ENCODE measurements around the gene CELF1.

Gene CELF1

GRCh38 chr11:47509077-47509536 is 43.8 kb downstream of the CELF1 start:
- no peak for DNase-seq (ENCODE audit: low read depth in 2 of 2)

GRCh38 chr11:47508240-47508957 is 44.5 kb downstream of the CELF1 start:
- DNase-seq (ENCODE audit: low read depth in 2 of 2) = no peak

- DNase-seq (ENCODE audit: low read depth in 2 of 2) = no peak
Measured at GRCh38 chr11:47507563-47508239, 45.2 kb downstream of the CELF1 start.

- no peak for DNase-seq (ENCODE audit: low read depth in 2 of 2)
Measured at GRCh38 chr11:47506795-47507562, 46.0 kb downstream of the CELF1 start.

- no peak for DNase-seq (ENCODE audit: low read depth in 2 of 2)
Measured at GRCh38 chr11:47506373-47506772, 46.6 kb downstream of the CELF1 start.

- no peak for DNase-seq (ENCODE audit: low read depth in 2 of 2)
Measured at GRCh38 chr11:47504910-47505309, 48.0 kb downstream of the CELF1 start.

- no peak for DNase-seq (ENCODE audit: low read depth in 2 of 2)
Measured at GRCh38 chr11:47503227-47503626, 49.7 kb downstream of the CELF1 start.

- no peak for DNase-seq (ENCODE audit: low read depth in 2 of 2)
Measured at GRCh38 chr11:47502767-47503166, 50.2 kb downstream of the CELF1 start.

GRCh38 chr11:47501101-47501500 is 51.8 kb downstream of the CELF1 start:
- no peak for DNase-seq (ENCODE audit: low read depth in 2 of 2)

GRCh38 chr11:47500121-47500520 is 52.8 kb downstream of the CELF1 start:
- no peak for DNase-seq (ENCODE audit: low read depth in 2 of 2)

GRCh38 chr11:47499614-47500013 is 53.3 kb downstream of the CELF1 start:
- no peak for DNase-seq (ENCODE audit: low read depth in 2 of 2)

GRCh38 chr11:47499161-47499560 is 53.8 kb downstream of the CELF1 start:
- DNase-seq (ENCODE audit: low read depth in 2 of 2) = no peak

- DNase-seq (ENCODE audit: low read depth in 2 of 2) = no peak
Measured at GRCh38 chr11:47498584-47499152, 54.3 kb downstream of the CELF1 start.

GRCh38 chr11:47498149-47498548 is 54.8 kb downstream of the CELF1 start:
- no peak for DNase-seq (ENCODE audit: low read depth in 2 of 2)

- DNase-seq (ENCODE audit: low read depth in 2 of 2) = no peak
Measured at GRCh38 chr11:47496808-47497207, 56.1 kb downstream of the CELF1 start.

- no peak for DNase-seq (ENCODE audit: low read depth in 2 of 2)
Measured at GRCh38 chr11:47495856-47496217, 57.1 kb downstream of the CELF1 start.

- no peak for DNase-seq (ENCODE audit: low read depth in 2 of 2)
Measured at GRCh38 chr11:47495011-47495855, 57.7 kb downstream of the CELF1 start.

- DNase-seq (ENCODE audit: low read depth in 2 of 2) = no peak
Measured at GRCh38 chr11:47489395-47489755, 63.6 kb downstream of the CELF1 start.

- DNase-seq (ENCODE audit: low read depth in 2 of 2) = no peak
Measured at GRCh38 chr11:47488674-47489394, 64.1 kb downstream of the CELF1 start.

GRCh38 chr11:47488111-47488510 is 64.8 kb downstream of the CELF1 start:
- DNase-seq (ENCODE audit: low read depth in 2 of 2) = no peak

GRCh38 chr11:47487421-47487820 is 65.5 kb downstream of the CELF1 start:
- no peak for DNase-seq (ENCODE audit: low read depth in 2 of 2)
